GM20000 (cell line): ENCODE results near the gene GNPAT.

ENCODE experiments used
- DNase-seq: peaks from one replicate; pipeline ENCODE4 v3.0.0; 2012; ENCODE audit warnings: low spot score
- CTCF ChIP-seq: IDR thresholded peaks from 2 replicates; pipeline ENCODE4 v1.5.1; 2012; ENCODE audit warnings: mild to moderate bottlenecking, control low read depth; ENCODE audit errors: extremely low read depth, missing control alignments

GNPAT gene

GRCh38 chr1:231240883-231241735 is at the start of gene GNPAT:
Gene GNPAT, plus strand, starts transcription at chr1:231241212. Its CDS starts 167 bp downstream, at chr1:231241379.
- peak; percentile 91 for DNase-seq
- no peak for TF ChIP-seq CTCF

GRCh38 chr1:231192620-231193163 is 48.3 kb upstream of the GNPAT start:
- no peak for TF ChIP-seq CTCF
- DNase-seq = no peak

DNA sequence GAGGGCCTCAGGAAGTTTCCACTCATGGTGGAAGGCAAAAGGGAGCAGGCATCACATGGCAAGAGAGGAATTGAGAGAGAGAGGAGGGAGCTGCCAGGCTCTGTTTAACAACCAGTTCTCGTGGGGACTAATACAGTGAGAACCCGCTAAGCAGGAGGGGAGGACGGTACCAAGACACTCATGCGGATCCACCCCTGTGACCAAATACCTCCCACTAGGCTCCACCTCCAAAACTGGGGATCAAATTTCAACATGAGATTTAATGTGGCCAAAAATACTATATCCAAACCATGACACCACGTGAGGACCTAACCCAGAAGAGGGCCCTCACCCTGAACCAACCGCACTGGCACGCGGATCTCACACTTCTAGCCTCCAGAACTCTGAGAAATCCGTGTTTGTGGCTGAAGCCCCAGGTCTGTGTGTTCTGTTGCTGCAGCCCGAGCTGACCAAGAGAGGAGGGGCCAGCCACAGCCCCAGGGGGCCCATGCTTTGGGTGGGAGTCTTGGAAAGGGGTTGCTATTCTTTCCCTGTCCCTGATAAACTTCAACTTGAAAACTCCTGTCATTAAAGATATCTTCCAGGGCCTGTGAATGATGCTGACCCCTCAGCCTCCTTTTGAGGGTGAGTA is 47.2 kb upstream of the GNPAT start:
- no peak for TF ChIP-seq CTCF
- DNase-seq = no peak

- no peak for TF ChIP-seq CTCF
- no peak for DNase-seq
Measured at GRCh38 chr1:231194476-231194842, 46.6 kb upstream of the GNPAT start.

DNA sequence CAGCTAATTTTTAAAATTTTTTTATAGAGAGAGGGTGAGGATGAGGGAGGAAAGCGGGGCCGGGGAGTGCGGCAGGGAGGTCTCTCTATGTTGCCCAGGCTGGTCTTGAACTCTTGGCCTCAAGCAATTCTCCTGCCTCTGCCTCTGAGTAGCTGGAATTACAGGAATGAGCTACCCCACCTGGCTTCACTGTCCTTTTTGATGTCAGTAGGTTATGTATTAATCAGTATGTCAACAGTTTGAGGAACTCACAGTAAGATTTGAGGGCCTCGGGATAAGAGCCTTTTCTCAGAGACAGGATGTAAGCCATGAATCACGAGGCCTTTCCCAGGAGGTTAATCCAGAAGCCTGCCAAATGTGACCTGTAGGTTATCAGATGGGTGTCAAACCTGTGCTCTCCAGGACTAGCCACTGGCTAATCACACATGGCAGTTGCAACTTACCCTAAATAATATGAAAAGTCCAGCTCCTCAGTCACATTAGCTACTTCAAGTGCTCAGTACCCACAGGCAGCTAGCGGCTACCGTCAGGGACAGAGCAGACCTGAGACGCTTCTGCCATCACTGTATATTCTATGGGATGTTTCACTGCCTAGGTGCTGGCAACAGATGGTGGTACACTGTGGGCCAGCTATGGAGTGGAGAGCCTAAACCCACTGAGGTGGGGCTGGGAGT is 46.0 kb upstream of the GNPAT start:
- no peak for TF ChIP-seq CTCF
- no peak for DNase-seq

- DNase-seq = no peak
- no peak for TF ChIP-seq CTCF
Measured at GRCh38 chr1:231196307-231196706, 44.7 kb upstream of the GNPAT start.

DNA sequence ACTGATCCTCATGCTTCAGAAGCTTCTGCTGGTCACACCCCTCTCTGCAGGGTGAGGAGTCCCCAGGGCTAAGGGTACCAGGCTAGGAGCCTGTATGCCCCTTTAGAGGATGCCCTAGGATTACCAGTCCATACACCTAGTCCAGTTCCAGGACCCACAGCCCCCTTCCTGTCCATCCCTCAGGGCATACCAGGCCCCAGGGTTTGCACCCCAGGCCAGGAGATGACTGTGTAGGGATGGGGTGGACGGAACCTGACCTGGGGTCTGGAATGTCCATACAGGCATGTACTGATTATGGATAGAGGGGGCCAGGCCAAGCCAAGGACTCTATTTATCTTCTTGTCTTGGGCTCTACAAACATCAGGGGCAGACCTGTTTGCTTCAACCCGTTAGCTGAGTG is 44.3 kb upstream of the GNPAT start:
- DNase-seq = no peak
- TF ChIP-seq CTCF = no peak
